Testis (tissue), 3 donors: Measurements from ENCODE around the gene GCM1. TPM values are rescaled to one million over a fixed set of nuclear protein-coding genes. Genes with fewer than 3 reads are reported as not detected.

Source experiments
- DNase-seq: peaks from one replicate; pipeline ENCODE4 v3.0.0-alpha.2; 2019
- H3K27ac ChIP-seq, 2 donors: fragments of 200-600 bp; sonication (generic); one replicate each; pipeline ENCODE4 v1.5.1; 2019
- H3K27me3 ChIP-seq: fragments of 200-600 bp; sonication (generic); one replicate; pipeline ENCODE4 v1.5.1; 2019
- H3K36me3 ChIP-seq: fragments of 200-600 bp; sonication (generic); one replicate; pipeline ENCODE4 v1.5.1; 2017; ENCODE audit warnings: low read depth; ENCODE audit errors: missing control alignments
- H3K4me1 ChIP-seq: fragments of 200-600 bp; sonication (generic); one replicate; pipeline ENCODE4 v1.5.1; 2019
- H3K4me3 ChIP-seq, 2 donors: fragments of 200-600 bp; sonication (generic); one replicate each; pipeline ENCODE4 v1.5.1; 2017 to 2019
- H3K9me3 ChIP-seq: fragments of 200-600 bp; sonication (generic); one replicate; pipeline ENCODE4 v1.5.1; 2017
- CTCF ChIP-seq, 3 experiments: fragments of 450-650 bp in 2 of 3; fragments of 200-600 bp in 1 of 3; sonication (generic) in 1 of 3; IDR thresholded peaks; one replicate each; pipeline ENCODE4 v1.5.1; 2016 to 2019; ENCODE audit warnings: antibody characterized with exemption in 3 of 3, mild to moderate bottlenecking in 2 of 3, moderate library complexity in 1 of 3
- POLR2A ChIP-seq: fragments of 450-650 bp; IDR thresholded peaks from one replicate; pipeline ENCODE4 v1.6.1; 2017; ENCODE audit warnings: antibody characterized with exemption, mild to moderate bottlenecking, moderate library complexity
- WGBS, 2 donors: methylation state at CpG; one replicate each; pipeline ENCODE4 v1.1.5; 2018; 5-methylcytosine and 5-hydroxymethylcytosine counted together
- intact Hi-C: fragments of 100-400 bp; cut with DNase I; formaldehyde crosslinking; loops from one replicate; pipeline ENCODE4 v1.15.1; 2023; ENCODE audit warnings: low total_unique reads
- polyA plus RNA-seq: library from polyadenylated mRNA; stranded (reverse); fragments of 350-450 nt; fragmentation: Illumina TruSeq; extraction: RNeasy Lipid Tissue Mini Kit (QIAGEN cat#74804); gene quantifications from one replicate; pipeline ENCODE4 v1.2.3, GENCODE V29; 2014; ENCODE audit warnings: low read depth, low replicate concordance; ENCODE audit not compliant: insufficient read depth
- total RNA-seq, 2 donors: library from RNA; depleted of rRNA; stranded (reverse); fragments of >200 nt; gene quantifications; one replicate each; pipeline ENCODE4 v1.2.3, GENCODE V29; 2016

Gene GCM1
- total and polyA plus RNA-seq, 3 donors from 2014 or later, result 0.47 to 0.90 (median 0.68) TPM

GRCh38 chr6:53172468-53172803 is 23.8 kb upstream of the GCM1 start:
- WGBS, 2 donors, result 45 to 64% methylated on average over 6 of the region's 6 CpGs

GRCh38 chr6:53171605-53172467 is 23.2 kb upstream of the GCM1 start:
- no peak overlapping the region for H3K4me3 ChIP-seq
- H3K4me1 ChIP-seq, result peaks cover 13% of the 10 kb centered on the region
- no peaks in the 10 kb centered on the region for H3K27me3 ChIP-seq
- no peaks in the 10 kb centered on the region for H3K36me3 ChIP-seq
- H3K9me3 ChIP-seq, result no peaks in the 10 kb centered on the region
- H3K27ac ChIP-seq, result peak overlapping the region in 1 of 2 donors; percentile 50
- TF ChIP-seq CTCF (IDR thresholded peaks at IDR 0.05) (peak; percentile 100), POLR2A (no peak)
- DNase-seq, result peak; percentile 95
- 31 to 46% methylated on average over 20 of the region's 20 CpGs for WGBS, 2 donors
- intact Hi-C loops, result loop anchor here (5.0 kb wide), 1 partner anchor 310 kb away; no protein-coding TSS in a partner anchor

More at GRCh38 chr6:53172468-53172803, 23.8 kb upstream of the GCM1 start:
- no peaks in the 10 kb centered on the region for H3K27me3 ChIP-seq
- H3K9me3 ChIP-seq, result no peaks in the 10 kb centered on the region
- TF ChIP-seq POLR2A, result no peak
- no peak for TF ChIP-seq CTCF (IDR thresholded peaks at IDR 0.05)
- peak overlapping the region in 1 of 2 donors; percentile 50 for H3K27ac ChIP-seq
- DNase-seq, result no peak
- no peak overlapping the region for H3K4me3 ChIP-seq
- no peaks in the 10 kb centered on the region for H3K36me3 ChIP-seq
- intact Hi-C loops, result loop anchor here (5.0 kb wide), 1 partner anchor 310 kb away; no protein-coding TSS in a partner anchor
- peaks cover 13% of the 10 kb centered on the region for H3K4me1 ChIP-seq

GRCh38 chr6:53168516-53169267 is 20.1 kb upstream of the GCM1 start:
- no peak for TF ChIP-seq POLR2A
- no peak for TF ChIP-seq CTCF (IDR thresholded peaks at IDR 0.05)
- Histone ChIP-seq H3K27me3 (no peaks in the 10 kb centered on the region), H3K27ac (no peak overlapping the region), H3K9me3 (no peaks in the 10 kb centered on the region), H3K4me3 (no peak overlapping the region), H3K36me3 (no peaks in the 10 kb centered on the region), H3K4me1 (no peaks in the 10 kb centered on the region)
- 82 to 87% methylated on average over 4 of the region's 4 CpGs for WGBS, 2 donors
- intact Hi-C loops, result no loop called here
- DNase-seq, result no peak

- no peak for DNase-seq
- H3K27ac ChIP-seq, result no peak overlapping the region
- H3K27me3 ChIP-seq, result no peaks in the 10 kb centered on the region
- no peak for TF ChIP-seq POLR2A
- no peak for TF ChIP-seq CTCF (IDR thresholded peaks at IDR 0.05)
- intact Hi-C loops, result no loop called here
- WGBS, 2 donors, result 88 to 99% methylated on average over 4 of the region's 4 CpGs
- no peaks in the 10 kb centered on the region for H3K9me3 ChIP-seq
- H3K36me3 ChIP-seq, result no peaks in the 10 kb centered on the region
- no peaks in the 10 kb centered on the region for H3K4me1 ChIP-seq
- no peak overlapping the region for H3K4me3 ChIP-seq
Measured at GRCh38 chr6:53165293-53165692, 16.7 kb upstream of the GCM1 start.
